ENCODE data around the gene ANGPTL2. TPM values are rescaled to one million over a fixed set of nuclear protein-coding genes. Genes with fewer than 3 reads are reported as not detected.

The ANGPTL2 gene
- total RNA-seq, 1 experiment from 2014 or later: 0.08 TPM

DNA sequence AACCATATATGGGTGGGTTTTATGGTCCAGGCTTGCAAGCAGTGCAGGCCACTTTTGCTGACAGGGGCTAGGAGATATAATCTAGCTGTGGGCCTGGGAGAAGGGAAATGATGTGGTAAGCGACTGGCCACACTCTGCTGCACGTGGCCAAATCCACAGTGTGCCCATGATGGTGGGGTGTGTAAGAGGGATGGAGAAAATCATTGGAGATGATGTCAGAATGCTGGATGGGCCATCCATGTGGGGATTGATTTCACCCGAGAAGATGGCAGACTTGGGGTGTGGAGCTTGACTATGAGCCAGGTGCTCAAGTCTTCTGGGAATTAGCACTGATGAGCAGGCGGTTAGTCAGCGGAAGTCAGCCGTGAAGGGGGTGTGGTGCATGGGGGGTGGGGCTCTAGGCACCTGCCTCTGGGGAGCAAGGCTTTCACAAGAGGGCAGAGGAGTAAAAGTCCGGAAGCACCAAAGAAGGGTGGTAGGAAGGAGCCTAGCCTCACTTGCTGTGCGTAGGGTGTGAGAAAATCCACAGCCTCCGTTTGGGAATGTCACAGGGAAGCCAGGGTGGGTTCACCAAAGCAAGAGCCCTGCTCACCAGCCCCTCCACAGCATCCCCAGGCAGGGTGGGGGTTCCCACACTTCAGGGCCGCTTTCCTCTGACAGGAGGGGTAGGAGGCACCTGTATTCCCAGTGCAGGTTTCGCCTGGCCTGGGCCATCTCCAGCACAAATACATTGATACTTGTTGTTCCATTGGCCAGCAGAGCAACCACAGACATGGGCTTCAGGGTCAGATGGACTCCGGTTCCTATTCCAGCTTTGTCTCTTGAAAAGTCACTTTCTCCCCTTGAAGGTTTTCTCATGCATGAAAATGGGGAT, 44.5 kb upstream of the ANGPTL2 start:
- TF ChIP-seq SIN3A (IDR thresholded peaks at IDR 0.05; ENCODE audit: borderline replicate concordance, insufficient read depth, low read depth, low read length): no peak
- no peak for TF ChIP-seq TCF7L2 (IDR thresholded peaks at IDR 0.05; ENCODE audit: low read depth, low read length)
- no peak for TF ChIP-seq POLR2AphosphoS5 (IDR thresholded peaks at IDR 0.05; ENCODE audit: low read depth, low read length)
- TF ChIP-seq CTCF (IDR thresholded peaks at IDR 0.05): no peak
- TF ChIP-seq, protein P1, sequence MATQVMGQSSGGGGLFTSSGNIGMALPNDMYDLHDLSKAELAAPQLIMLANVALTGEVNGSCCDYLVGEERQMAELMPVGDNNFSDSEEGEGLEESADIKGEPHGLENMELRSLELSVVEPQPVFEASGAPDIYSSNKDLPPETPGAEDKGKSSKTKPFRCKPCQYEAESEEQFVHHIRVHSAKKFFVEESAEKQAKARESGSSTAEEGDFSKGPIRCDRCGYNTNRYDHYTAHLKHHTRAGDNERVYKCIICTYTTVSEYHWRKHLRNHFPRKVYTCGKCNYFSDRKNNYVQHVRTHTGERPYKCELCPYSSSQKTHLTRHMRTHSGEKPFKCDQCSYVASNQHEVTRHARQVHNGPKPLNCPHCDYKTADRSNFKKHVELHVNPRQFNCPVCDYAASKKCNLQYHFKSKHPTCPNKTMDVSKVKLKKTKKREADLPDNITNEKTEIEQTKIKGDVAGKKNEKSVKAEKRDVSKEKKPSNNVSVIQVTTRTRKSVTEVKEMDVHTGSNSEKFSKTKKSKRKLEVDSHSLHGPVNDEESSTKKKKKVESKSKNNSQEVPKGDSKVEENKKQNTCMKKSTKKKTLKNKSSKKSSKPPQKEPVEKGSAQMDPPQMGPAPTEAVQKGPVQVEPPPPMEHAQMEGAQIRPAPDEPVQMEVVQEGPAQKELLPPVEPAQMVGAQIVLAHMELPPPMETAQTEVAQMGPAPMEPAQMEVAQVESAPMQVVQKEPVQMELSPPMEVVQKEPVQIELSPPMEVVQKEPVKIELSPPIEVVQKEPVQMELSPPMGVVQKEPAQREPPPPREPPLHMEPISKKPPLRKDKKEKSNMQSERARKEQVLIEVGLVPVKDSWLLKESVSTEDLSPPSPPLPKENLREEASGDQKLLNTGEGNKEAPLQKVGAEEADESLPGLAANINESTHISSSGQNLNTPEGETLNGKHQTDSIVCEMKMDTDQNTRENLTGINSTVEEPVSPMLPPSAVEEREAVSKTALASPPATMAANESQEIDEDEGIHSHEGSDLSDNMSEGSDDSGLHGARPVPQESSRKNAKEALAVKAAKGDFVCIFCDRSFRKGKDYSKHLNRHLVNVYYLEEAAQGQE (IDR thresholded peaks at IDR 0.05; ENCODE audit: insufficient read depth in 1 of 2, low read depth in 2 of 2, low read length in 1 of 2): no peak
- H3K4me3 ChIP-seq (ENCODE audit: low read depth in 2 of 2, low read length in 2 of 2): no peak overlapping the region
- H3K9me3 ChIP-seq (ENCODE audit: control insufficient read depth, insufficient read depth, low read depth, low read length): no peaks in the 10 kb centered on the region
- no TSS peak for BruUV-seq (replicated peaks)
- ChIA-PET CTCF (interaction anchor here (0.6 kb wide), 1 partner anchor 94 kb away, joined by 3 read pairs; no protein-coding TSS in a partner anchor), POLR2A (no interaction called here)
- H3K36me3 ChIP-seq (ENCODE audit: control insufficient read depth, insufficient read depth, low read length): no peaks in the 10 kb centered on the region
- no peaks in the 10 kb centered on the region for H3K27me3 ChIP-seq (ENCODE audit: control insufficient read depth, insufficient read depth, low read length)
- H3K4me1 ChIP-seq (ENCODE audit: control insufficient read depth, insufficient read depth, low read length): no peaks in the 10 kb centered on the region
- no peak for DNase-seq (ENCODE audit: low read depth, low spot score)
- ATAC-seq: no peak
- intact Hi-C loops (cut with micrococcal nuclease; ENCODE audit: unreplicated experiment) (no loop called here), in situ Hi-C loops (cut with HindIII; ENCODE audit: low pct_unique_long_range_greater_than_20kb, low sequenced_read_pairs) (no loop called here)
- no peak overlapping the region for H3K27ac ChIP-seq (ENCODE audit: low read length)

DNA sequence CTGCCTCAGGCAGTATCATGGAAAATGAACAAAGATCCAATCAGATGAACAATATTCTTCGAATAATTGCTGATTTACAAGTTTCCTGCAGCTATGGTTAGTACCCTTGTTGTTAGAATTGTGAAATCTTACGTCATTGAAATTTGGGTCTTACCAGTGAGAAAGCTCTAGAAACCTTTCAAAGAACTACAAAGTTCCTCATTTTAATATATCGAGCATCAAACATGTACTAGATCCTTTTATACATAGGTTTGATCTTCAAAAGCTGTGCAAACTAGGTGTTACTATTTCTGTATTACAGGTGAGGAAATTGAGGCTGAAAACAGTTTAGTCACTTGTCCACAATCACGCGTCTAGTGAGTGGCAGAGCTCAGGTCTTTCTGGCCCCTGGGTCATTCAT, 43.7 kb upstream of the ANGPTL2 start:
- intact Hi-C loops (cut with micrococcal nuclease; ENCODE audit: unreplicated experiment): no loop called here
- no peak overlapping the region for H3K27ac ChIP-seq (ENCODE audit: low read length)
- ChIA-PET POLR2A (no interaction called here), CTCF (interaction anchor here (0.6 kb wide), 1 partner anchor 93 kb away, joined by 3 read pairs; no protein-coding TSS in a partner anchor)
- in situ Hi-C loops (cut with HindIII; ENCODE audit: low pct_unique_long_range_greater_than_20kb, low sequenced_read_pairs): no loop called here
- TF ChIP-seq CTCF (IDR thresholded peaks at IDR 0.05): no peak
- ATAC-seq: no peak
- H3K4me3 ChIP-seq (ENCODE audit: low read depth in 2 of 2, low read length in 2 of 2): no peak overlapping the region
- no peaks in the 10 kb centered on the region for H3K36me3 ChIP-seq (ENCODE audit: control insufficient read depth, insufficient read depth, low read length)
- DNase-seq (ENCODE audit: low read depth, low spot score): no peak
- H3K27me3 ChIP-seq (ENCODE audit: control insufficient read depth, insufficient read depth, low read length): no peaks in the 10 kb centered on the region
- no peaks in the 10 kb centered on the region for H3K4me1 ChIP-seq (ENCODE audit: control insufficient read depth, insufficient read depth, low read length)
- no TSS peak for BruUV-seq (replicated peaks)
- H3K9me3 ChIP-seq (ENCODE audit: control insufficient read depth, insufficient read depth, low read depth, low read length): no peaks in the 10 kb centered on the region

Measured in Panc1 (cell line).